HG03135 (cell line): ENCODE data around the gene APOL1.
"Not testable (repeated sequence)": the region's sequence is repeated elsewhere in the genome, so short reads cannot be mapped to it uniquely, and the experiment has no call there.

Source experiments
- ATAC-seq: cut with Tn5 transposase; IDR thresholded peaks from one replicate; pipeline ENCODE4 v1.9.1; 2021; ENCODE audit warnings: mild to moderate bottlenecking, moderate library complexity; ENCODE audit not compliant: unreplicated experiment

Gene APOL1

GRCh38 chr22:36290391-36291075 is 37.6 kb downstream of the APOL1 start:
- ATAC-seq: not testable (repeated sequence)

DNA sequence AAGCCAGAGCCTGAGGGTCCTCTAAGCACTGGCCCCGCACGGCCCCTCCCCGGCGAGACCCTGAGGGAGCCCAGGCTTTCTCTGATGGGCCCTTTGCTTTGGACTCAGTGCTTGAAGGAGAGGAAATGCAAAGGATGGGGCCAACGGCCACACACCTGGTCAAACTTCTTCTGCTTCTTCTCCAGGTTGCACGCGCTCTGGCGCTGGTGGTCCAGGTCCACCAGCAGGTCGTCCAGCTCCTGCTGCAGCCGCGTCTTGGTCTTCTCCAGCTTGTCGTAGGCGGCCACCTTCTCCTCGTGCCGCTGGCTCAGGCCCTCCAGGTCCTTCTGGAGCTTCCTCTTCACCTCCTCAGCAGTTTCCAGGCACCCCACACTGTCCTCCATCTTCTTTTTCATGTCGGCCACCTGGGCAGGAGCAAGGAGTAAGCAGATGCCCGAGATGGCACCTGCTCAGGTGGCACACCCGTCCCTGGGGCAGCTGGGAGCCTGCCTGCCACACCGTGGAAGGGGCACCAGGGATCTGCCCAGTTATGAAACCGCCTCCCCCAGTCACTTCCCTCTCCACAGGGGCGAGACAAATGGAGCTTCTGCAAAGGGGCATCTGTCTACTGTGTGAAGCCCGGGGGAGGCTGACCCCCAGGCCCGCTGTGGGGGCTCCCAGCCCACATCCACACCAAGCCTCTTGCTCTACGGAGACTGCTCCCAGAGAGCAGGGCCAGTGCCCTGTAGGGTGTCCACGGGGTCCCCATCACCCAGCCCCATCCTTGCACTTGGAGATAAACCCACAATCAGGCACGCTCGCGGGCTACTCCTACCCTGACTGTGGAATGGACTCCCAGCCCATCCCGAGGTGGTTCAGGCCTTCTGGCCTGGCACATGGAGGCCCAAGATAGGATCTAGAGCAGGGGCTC is 39.2 kb downstream of the APOL1 start:
- no peak for ATAC-seq

- no peak for ATAC-seq
Observed at GRCh38 chr22:36292823-36293530, 40.0 kb downstream of the APOL1 start.

DNA sequence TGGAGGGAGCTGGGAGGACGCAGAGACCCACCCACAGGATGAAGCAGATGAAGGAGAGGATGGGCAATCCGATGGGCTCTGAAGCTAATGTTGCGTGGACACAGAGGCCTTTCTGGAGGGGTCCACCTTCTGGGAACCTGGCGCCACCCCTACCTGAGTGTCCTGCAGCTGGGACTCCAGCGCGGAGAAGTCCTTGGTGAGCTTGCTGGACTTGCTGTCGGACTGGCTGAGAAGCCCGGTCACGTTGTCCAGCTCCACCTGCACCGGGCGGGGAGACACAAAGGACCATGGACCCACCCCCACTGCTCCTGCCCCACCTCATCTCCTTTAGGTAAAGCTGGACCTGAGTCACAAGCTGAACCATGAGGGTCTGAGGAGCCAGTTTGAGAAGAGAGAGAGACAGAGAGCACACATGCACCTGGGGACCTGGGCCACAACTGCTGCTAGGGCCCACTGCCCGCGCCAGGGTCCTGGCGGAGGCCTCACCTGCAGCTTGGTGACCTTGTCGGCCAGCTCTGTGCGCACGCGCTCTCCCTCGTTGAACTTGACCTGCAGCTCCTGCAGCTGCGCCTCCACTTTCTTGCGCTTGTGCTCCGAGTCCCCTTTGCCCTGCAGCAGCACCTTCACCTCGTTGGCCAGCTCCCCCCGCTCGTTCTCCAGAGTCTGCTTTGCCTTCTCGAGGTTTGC is 40.8 kb downstream of the APOL1 start:
- no peak for ATAC-seq

DNA sequence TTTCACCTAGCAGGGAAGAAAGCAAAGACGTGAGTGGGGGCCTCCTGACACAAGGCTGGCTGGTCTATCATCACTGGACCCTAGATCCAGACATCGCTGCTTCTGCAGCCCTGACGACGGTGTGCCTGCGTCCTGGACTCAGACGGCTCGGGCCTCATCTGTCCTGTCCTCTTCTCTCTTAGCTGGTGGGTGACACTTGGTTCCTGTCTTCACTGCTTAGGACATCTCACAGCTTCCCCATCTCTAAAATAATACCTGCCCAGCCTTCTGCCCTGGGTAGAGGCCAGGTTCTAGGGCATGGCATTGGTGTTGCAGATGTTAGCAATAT is 41.3 kb downstream of the APOL1 start:
- no peak for ATAC-seq

DNA sequence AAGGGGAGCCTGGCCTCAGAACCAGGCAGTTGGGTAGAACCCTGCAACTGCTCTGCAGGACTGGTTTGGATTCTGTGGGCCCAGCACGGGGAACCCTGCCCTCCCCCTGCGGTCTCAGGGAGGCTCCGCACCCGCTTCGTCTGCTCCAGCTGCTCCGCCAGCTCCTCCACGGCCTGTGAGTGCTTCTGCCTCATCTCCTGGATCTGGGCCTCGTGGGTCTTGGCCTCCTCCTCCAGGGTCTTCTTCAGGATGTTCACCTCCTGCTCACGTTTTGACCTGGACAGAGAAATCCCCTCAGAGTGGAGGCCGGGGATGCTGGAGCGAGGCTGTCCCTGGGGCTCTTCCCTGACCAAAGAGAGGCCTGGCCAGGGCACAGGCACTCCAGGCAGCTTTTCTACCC is 41.9 kb downstream of the APOL1 start:
- no peak for ATAC-seq

DNA sequence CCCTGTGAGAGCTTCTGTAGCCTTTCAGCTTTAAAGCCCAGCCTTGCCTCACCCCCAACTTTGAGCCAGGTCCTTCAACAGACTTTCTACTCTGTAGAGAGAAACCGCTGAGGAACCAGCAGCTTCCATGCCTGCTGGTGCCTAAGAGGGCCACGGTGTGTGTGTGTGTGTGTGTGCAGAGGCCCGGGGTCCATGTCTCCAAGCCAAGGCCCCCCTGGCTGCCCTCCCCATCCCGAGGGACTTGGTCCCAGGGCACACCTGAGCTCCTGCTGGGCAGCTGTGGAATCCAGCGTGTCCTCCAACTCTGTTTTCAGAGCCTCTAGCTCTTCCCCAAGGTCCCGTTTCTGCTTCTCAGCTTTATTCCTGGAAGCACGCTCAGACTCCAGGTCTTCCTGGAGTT is 42.3 kb downstream of the APOL1 start:
- no peak for ATAC-seq

GRCh38 chr22:36296690-36297089 is 43.8 kb downstream of the APOL1 start:
- ATAC-seq: no peak

- ATAC-seq: no peak
Observed at GRCh38 chr22:36297568-36297967, 44.6 kb downstream of the APOL1 start.

DNA sequence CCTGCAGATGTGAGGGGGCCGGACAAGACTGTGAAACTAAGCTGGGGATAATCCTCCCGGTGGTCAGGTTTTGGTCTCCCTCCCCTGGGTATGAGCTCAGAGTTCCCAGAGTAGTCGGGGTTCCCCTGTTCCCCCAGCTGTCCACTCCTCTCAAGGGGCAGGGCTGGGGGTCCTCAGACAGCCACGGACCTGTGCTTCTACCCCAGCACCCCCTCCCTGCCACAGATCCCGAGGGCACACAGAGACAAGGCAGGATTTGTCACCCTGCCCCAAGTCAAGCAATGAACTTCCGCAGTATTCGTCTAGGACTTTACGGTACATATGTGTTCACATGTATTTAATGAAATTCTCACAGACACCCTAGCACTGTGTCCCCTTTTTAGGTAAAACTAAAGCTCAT is 45.2 kb downstream of the APOL1 start:
- ATAC-seq: no peak

GRCh38 chr22:36298601-36299000 is 45.7 kb downstream of the APOL1 start:
- no peak for ATAC-seq

DNA sequence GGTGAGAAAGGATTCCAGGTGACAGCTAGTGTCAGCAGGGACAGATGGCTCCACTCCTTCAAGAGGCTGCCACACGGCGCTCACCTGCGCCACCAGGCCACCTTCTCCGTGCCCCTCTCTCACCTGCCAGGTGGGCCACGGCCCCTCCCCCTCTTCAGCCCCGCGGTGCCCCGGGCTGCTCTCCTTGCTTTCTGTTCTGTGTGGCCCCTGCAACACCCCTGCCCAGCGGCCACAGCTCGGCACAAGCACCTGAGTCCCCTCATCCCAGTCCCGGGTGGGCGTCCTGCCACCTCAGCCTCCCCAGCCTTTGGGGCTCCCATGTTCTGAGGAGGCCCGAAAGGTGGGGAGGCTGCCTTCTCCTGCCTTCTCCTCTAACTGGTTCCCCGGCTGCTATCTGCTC is 46.4 kb downstream of the APOL1 start:
- no peak for ATAC-seq

DNA sequence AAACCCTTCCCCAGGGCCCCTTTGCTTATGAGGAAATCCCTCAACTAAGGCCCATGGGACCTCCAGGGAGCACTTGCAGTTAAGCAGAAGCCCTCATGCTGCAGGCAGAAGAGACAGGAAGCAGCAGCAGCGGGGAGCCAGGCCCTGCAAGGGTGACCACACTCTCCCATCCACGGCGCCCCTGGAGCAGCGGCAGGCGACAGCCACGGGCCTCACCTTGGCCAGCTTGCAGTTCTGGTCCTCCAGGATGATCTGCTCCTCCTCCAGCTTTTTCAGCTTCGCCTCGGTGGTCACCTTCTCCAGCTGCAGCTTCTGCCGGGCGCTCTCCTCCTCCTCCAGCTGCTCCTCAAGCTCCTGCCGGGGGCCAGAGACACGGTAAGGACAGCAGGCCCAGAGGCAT is 47.0 kb downstream of the APOL1 start:
- ATAC-seq: no peak

DNA sequence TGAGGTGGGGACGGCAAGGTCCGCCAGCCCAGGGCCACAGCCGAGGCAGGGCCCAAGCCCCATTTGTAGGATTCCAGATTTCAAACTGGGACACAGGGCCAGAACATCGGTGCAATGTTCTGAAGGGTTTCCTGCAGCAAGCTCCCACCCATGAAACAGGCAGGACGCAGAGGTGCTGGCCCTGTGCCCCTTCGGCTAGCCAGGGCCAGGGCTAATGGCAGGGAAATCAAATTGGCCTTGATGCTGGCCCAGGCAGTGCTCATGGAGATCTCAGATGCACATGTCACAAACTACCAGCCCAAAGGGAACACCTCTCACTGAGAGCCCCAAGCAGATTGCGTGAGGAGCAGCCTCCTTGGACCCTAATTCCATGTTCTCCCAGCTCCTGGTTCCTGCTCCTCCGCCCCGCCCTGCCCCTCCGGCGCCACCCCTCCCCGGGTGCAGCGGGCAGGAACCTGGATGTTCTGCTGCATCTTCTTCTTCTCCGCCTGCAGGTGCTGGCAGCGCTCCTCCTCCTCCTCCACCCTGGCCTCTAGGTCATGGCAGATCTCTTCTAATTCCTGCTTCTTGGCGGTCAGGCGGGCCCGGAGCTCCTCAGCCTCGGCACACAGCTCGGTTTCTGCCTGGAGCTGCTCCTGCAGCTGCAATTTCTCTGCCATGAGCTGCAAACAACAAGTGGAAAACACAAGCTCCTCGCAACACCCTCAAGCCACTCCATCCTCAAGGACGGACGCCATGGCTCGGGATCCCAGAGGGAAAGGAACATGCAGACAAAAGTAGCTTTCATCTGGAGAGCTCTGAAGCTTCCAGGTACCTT is 47.7 kb downstream of the APOL1 start:
- no peak for ATAC-seq

DNA sequence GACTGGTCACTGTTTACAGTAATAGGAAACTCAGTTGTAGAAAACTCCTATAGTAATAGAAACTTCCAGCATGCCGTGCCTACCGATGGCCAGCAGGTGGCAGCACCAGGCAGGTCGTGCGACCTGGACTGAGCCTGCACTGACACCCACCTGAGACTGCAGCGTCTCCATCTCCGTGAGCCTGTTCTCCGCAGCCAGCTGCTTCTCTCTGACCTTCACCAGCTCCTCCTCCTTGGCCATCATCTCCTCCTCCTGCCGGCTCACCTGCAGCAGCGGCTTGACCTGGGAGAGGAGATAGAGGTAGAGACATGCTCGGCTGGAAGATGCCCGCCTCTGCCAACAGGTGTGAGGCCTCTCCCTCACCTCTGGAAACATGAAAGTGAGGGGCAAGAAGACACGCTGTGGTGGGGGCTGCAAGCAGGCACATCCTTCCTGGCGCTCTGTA is 48.5 kb downstream of the APOL1 start:
- no peak for ATAC-seq

GRCh38 chr22:36301851-36302250 is 48.9 kb downstream of the APOL1 start:
- no peak for ATAC-seq

DNA sequence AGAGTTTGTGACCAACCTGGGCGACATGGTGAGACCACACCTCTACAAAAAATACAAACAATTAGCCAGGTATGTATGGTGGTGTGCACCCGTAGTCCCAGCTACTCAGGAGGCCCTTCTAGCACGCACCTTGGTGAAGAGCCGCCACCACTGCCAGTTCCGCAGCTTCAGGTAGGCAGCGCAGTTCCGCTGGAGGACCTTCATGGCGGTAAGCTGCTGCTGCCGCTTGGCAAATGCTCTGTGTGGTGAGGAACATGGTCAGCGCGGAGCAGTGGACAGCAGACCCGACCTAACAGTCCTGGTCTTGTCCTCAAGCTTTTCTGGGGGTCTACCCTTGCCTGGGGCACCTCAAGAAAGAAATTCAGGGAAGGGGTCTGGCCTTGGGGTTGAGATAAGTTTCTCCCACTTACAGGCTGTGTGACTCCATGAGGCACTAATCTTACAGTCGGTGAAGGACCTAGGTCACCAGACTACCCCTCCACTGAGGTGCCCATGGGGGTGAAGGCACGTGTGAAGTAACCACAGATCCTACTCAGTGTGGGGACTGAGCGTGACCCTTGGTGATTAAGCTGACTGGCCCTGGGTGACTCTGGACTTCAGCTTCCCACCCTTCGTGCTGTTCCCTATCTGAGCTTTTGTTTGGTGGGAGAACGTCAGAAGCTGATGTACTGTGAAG is 49.6 kb downstream of the APOL1 start:
- ATAC-seq: no peak

GRCh38 chr22:36303115-36303467 is 50.2 kb downstream of the APOL1 start:
- ATAC-seq: no peak

DNA sequence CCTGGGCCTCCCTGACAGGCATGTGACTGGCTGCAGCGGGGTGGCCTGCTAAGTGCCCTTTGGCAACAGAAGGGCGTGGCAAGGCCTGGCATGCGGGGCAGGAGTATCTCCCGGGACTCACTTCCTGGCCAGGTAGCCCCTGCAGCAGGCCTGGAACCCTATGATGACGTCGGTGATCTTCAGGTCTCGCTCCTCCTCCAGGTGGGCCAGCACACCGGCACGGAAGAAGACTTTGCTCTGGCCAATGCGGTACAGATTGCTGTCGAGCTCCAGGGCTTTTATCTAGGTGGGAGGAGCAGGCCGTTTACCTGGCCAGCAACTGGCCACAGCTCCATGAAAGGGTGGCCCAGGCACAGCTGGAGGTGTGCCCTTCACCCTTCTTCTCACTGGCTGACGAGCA is 50.9 kb downstream of the APOL1 start:
- ATAC-seq: no peak

GRCh38 chr22:36304429-36304828 is 51.5 kb downstream of the APOL1 start:
- no peak for ATAC-seq
